ENCODE data around the gene STRC.
"Not testable (repeated sequence)": the region's sequence is repeated elsewhere in the genome, so short reads cannot be mapped to it uniquely, and the experiment has no call there.

DNA sequence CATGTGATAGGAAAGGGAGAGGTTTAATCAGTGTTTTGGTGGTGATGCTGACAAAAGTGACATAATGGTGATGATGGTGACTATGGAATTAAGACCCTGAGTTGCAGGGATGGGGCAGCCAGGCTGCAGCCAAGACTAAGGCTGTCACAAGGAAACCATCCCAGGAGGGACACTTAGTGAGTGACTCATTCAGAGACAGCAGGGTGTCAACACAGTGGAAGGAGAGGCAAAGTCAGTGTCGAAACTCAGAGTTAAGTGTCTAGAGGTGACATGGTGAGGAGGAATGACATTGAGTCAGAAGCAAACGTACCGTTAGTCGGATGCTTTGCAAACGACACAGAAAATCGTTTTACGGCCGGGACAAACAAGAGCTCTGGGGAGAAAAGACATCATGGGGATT, 54.8 kb downstream of the STRC start:
- TF ChIP-seq POLR2AphosphoS5 (IDR thresholded peaks at IDR 0.05) = not testable (repeated sequence)
- TF ChIP-seq, protein P1, sequence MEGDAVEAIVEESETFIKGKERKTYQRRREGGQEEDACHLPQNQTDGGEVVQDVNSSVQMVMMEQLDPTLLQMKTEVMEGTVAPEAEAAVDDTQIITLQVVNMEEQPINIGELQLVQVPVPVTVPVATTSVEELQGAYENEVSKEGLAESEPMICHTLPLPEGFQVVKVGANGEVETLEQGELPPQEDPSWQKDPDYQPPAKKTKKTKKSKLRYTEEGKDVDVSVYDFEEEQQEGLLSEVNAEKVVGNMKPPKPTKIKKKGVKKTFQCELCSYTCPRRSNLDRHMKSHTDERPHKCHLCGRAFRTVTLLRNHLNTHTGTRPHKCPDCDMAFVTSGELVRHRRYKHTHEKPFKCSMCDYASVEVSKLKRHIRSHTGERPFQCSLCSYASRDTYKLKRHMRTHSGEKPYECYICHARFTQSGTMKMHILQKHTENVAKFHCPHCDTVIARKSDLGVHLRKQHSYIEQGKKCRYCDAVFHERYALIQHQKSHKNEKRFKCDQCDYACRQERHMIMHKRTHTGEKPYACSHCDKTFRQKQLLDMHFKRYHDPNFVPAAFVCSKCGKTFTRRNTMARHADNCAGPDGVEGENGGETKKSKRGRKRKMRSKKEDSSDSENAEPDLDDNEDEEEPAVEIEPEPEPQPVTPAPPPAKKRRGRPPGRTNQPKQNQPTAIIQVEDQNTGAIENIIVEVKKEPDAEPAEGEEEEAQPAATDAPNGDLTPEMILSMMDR (IDR thresholded peaks at IDR 0.05) = not testable (repeated sequence)

Measured in stomach (tissue), 4 donors.